ENCODE results near the gene MBD5.

The MBD5 gene

GRCh38 chr2:148202237-148202636 is 181.3 kb downstream of the MBD5 start:
- CTCF ChIA-PET, result interaction anchor here (0.8 to 1.4 kb wide), 3 partner anchors 13 to 267 kb away, joined by 3 to 7 read pairs (median 4); no protein-coding TSS in a partner anchor
- DNase-seq (ENCODE audit: extremely low spot score), result no peak
- TF ChIP-seq, protein P1, sequence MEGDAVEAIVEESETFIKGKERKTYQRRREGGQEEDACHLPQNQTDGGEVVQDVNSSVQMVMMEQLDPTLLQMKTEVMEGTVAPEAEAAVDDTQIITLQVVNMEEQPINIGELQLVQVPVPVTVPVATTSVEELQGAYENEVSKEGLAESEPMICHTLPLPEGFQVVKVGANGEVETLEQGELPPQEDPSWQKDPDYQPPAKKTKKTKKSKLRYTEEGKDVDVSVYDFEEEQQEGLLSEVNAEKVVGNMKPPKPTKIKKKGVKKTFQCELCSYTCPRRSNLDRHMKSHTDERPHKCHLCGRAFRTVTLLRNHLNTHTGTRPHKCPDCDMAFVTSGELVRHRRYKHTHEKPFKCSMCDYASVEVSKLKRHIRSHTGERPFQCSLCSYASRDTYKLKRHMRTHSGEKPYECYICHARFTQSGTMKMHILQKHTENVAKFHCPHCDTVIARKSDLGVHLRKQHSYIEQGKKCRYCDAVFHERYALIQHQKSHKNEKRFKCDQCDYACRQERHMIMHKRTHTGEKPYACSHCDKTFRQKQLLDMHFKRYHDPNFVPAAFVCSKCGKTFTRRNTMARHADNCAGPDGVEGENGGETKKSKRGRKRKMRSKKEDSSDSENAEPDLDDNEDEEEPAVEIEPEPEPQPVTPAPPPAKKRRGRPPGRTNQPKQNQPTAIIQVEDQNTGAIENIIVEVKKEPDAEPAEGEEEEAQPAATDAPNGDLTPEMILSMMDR (IDR thresholded peaks at IDR 0.05; ENCODE audit: control extremely low read depth, extremely low read depth, low read depth, missing control alignments), result no peak
- POLR2A ChIA-PET, result no interaction called here

DNA sequence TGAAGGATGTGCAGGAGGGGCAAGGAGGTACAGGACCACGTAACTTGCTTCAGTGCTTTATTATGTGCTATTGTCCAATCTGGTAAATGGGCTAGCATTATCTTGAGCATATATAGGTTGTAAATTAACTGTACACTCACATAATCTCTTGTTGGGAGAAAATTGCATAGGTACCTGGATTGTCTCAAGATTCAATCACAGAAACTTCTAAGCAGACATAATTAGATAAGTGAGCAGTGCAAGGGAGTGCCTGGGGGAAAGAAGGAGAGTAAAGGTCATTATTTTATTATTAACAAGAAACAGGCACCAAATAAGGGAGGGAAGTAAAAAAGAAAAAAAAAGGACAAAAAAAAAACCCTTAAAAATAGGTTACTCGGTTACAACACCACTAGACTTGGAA is 186.2 kb downstream of the MBD5 start:
- DNase-seq (ENCODE audit: extremely low spot score), result no peak
- ChIA-PET POLR2A (no interaction called here), CTCF (no interaction called here)
- TF ChIP-seq, protein P1 (IDR thresholded peaks at IDR 0.05; ENCODE audit: control extremely low read depth, extremely low read depth, low read depth, missing control alignments), result no peak

DNA sequence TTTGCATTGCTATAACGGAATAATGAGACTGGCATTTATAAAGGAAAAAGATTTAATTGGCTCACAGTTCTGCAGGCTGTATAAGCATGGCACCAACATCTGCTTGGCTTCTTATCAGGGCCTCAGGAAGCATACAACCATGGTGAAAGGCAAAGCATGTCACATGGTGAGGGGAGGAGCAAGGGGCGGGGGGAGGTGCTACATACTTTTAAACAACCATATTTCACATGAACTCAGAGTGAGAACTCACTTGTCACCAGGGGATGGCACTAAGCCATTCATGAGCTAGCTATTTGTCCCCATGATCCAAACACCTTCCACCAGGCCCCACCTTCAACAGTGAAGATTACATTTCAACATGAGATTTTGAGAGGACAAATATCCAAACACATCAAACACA is 188.7 kb downstream of the MBD5 start:
- ChIA-PET POLR2A (no interaction called here), CTCF (interaction anchor here (1.0 to 1.1 kb wide), 2 partner anchors 13 to 187 kb away, joined by 3 read pairs; no protein-coding TSS in a partner anchor)
- TF ChIP-seq, protein P1 (IDR thresholded peaks at IDR 0.05; ENCODE audit: control extremely low read depth, extremely low read depth, low read depth, missing control alignments), result no peak
- no peak for DNase-seq (ENCODE audit: extremely low spot score)

GRCh38 chr2:148218326-148219075 is 197.6 kb downstream of the MBD5 start:
- POLR2A ChIA-PET, result no interaction called here

GRCh38 chr2:148221166-148221565 is 200.3 kb downstream of the MBD5 start:
- TF ChIP-seq, protein P1 (IDR thresholded peaks at IDR 0.05; ENCODE audit: control extremely low read depth, extremely low read depth, low read depth, missing control alignments), result no peak
- ChIA-PET CTCF (no interaction called here), POLR2A (no interaction called here)
- DNase-seq (ENCODE audit: extremely low spot score), result no peak

More at GRCh38 chr2:148218326-148219075, 197.6 kb downstream of the MBD5 start:
- CTCF ChIA-PET, result no interaction called here
- DNase-seq (ENCODE audit: extremely low spot score), result no peak
- TF ChIP-seq, protein P1 (IDR thresholded peaks at IDR 0.05; ENCODE audit: control extremely low read depth, extremely low read depth, low read depth, missing control alignments), result no peak

DNA sequence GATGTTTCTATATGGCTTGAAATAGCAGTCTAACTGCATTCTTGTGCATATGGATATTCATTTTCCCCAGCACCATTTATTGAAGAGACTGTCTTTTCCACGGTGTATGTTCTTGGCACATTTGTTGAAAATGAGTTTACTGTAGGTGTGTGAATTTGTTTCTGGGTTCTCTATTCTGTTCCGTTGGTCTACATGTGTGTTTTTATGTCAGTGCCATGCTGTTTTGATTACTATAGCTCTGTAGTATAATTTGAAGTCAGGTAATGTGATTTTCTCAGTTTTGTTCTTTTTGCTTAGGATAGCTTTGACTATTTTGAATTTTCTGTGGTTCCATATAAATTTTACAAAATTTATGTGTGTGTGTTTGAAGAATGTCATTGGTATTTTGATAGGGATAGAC is 201.0 kb downstream of the MBD5 start:
- ChIA-PET POLR2A (no interaction called here), CTCF (interaction anchor here (1.0 kb wide), 1 partner anchor 17 kb away, joined by 3 read pairs; no protein-coding TSS in a partner anchor)
- no peak for DNase-seq (ENCODE audit: extremely low spot score)
- TF ChIP-seq, protein P1 (IDR thresholded peaks at IDR 0.05; ENCODE audit: control extremely low read depth, extremely low read depth, low read depth, missing control alignments), result no peak
